A549 (cell line): ENCODE data around the gene LRP6.

Experiments
- CHD2 ChIP-seq: fragments of 150-350 bp; IDR thresholded peaks from 2 replicates; pipeline ENCODE4 v1.6.1; 2014; ENCODE audit warnings: low read length; ENCODE audit not compliant: partially characterized antibody
- CTCF ChIP-seq: fragments of >200 bp; sonication (Bioruptor Twin); formaldehyde crosslinking; IDR thresholded peaks from 3 replicates; pipeline ENCODE4 v1.5.1; 2016
- JUN ChIP-seq, 2 experiments: fragments of >200 bp; sonication (Bioruptor Twin); formaldehyde crosslinking; IDR thresholded peaks; 2 replicates in 1 of 2; 3 replicates in 1 of 2; pipeline ENCODE4 v1.6.1; 2016 to 2017
- RFX5 ChIP-seq: fragments of 450-650 bp; IDR thresholded peaks from 2 replicates; pipeline ENCODE4 v1.7.1; 2014; ENCODE audit warnings: antibody characterized with exemption, mild to moderate bottlenecking, moderate library complexity

GRCh38 chr12:12178559-12178958 is 88.3 kb downstream of the LRP6 start:
- no peak for TF ChIP-seq CTCF
- no peak for TF ChIP-seq RFX5
- no peak for TF ChIP-seq CHD2
- no peak for TF ChIP-seq JUN (IDR thresholded peaks at IDR 0.05)
